Keratinocyte (primary cell): ENCODE data around the gene PYGB.

Source experiments
- EZH2 ChIP-seq: IDR thresholded peaks from one replicate; pipeline ENCODE4 v1.6.1; 2012; ENCODE audit warnings: inconsistent platforms, mild to moderate bottlenecking, low read length, moderate library complexity
- TF ChIP-seq, protein P1 (sequence below), 3 experiments: IDR thresholded peaks in 1 of 3; conservative IDR thresholded peaks in 1 of 3; optimal IDR thresholded peaks in 1 of 3; 2 replicates in 2 of 3; 3 replicates in 1 of 3; pipeline versions ENCODE3 to v1.5.1; 2011; ENCODE audit warnings: low read length in 3 of 3, mild to moderate bottlenecking in 3 of 3, moderate library complexity in 2 of 3, control low read depth in 1 of 3, inconsistent platforms in 1 of 3; ENCODE audit not compliant: insufficient read depth in 2 of 3; ENCODE audit errors: extremely low read depth in 1 of 3

GRCh38 chr20:25213566-25214425 is 34.1 kb upstream of the PYGB start:
- TF ChIP-seq, protein P1, sequence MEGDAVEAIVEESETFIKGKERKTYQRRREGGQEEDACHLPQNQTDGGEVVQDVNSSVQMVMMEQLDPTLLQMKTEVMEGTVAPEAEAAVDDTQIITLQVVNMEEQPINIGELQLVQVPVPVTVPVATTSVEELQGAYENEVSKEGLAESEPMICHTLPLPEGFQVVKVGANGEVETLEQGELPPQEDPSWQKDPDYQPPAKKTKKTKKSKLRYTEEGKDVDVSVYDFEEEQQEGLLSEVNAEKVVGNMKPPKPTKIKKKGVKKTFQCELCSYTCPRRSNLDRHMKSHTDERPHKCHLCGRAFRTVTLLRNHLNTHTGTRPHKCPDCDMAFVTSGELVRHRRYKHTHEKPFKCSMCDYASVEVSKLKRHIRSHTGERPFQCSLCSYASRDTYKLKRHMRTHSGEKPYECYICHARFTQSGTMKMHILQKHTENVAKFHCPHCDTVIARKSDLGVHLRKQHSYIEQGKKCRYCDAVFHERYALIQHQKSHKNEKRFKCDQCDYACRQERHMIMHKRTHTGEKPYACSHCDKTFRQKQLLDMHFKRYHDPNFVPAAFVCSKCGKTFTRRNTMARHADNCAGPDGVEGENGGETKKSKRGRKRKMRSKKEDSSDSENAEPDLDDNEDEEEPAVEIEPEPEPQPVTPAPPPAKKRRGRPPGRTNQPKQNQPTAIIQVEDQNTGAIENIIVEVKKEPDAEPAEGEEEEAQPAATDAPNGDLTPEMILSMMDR (optimal IDR thresholded peaks at IDR 0.05 in 1 of 3, IDR thresholded peaks at IDR 0.05 in 1 of 3, conservative IDR thresholded peaks at IDR 0.05 in 1 of 3; ENCODE audit: extremely low read depth in 1 of 3, insufficient read depth in 2 of 3, low read length in 3 of 3): no peak
- TF ChIP-seq EZH2: no peak
